ENCODE results near the gene KRTAP10-12. TPM values are rescaled to one million over a fixed set of nuclear protein-coding genes. Genes with fewer than 3 reads are reported as not detected.

KRTAP10-12 gene
- polyA plus RNA-seq, 3 donors: not detected

- H2AFZ ChIP-seq (ENCODE audit: insufficient read depth, low read depth, low read length, poor library complexity, severe bottlenecking): no peak overlapping the region
- no peaks in the 10 kb centered on the region for H3K36me3 ChIP-seq (replicated peaks in 1 of 2; ENCODE audit: control insufficient read depth in 1 of 2, insufficient read depth in 2 of 2, low read length in 2 of 2)
- H3K9ac ChIP-seq (ENCODE audit: insufficient read depth, low read length, poor library complexity, severe bottlenecking): no peak overlapping the region
- Mint-ChIP-seq H3K4me1 (no peaks in the 10 kb centered on the region), H3K36me3 (no peaks in the 10 kb centered on the region), H3K9me3 (peaks cover 22 to 51% (median 38%) of the 10 kb centered on the region in 7 donors), H3K27me3 (ENCODE audit: low read depth in 3 of 3) (peaks cover 0 to 7% (median 5%) of the 10 kb centered on the region in 3 donors), H3K4me3 (no peak overlapping the region), H3K27ac (no peak overlapping the region)
- TF ChIP-seq, protein P1, sequence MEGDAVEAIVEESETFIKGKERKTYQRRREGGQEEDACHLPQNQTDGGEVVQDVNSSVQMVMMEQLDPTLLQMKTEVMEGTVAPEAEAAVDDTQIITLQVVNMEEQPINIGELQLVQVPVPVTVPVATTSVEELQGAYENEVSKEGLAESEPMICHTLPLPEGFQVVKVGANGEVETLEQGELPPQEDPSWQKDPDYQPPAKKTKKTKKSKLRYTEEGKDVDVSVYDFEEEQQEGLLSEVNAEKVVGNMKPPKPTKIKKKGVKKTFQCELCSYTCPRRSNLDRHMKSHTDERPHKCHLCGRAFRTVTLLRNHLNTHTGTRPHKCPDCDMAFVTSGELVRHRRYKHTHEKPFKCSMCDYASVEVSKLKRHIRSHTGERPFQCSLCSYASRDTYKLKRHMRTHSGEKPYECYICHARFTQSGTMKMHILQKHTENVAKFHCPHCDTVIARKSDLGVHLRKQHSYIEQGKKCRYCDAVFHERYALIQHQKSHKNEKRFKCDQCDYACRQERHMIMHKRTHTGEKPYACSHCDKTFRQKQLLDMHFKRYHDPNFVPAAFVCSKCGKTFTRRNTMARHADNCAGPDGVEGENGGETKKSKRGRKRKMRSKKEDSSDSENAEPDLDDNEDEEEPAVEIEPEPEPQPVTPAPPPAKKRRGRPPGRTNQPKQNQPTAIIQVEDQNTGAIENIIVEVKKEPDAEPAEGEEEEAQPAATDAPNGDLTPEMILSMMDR (IDR thresholded peaks at IDR 0.05): no peak
- WGBS (ENCODE audit: insufficient coverage): 100% methylated on average over 1 of the region's 3 CpGs
- no peaks in the 10 kb centered on the region for H3K4me1 ChIP-seq (ENCODE audit: control insufficient read depth in 1 of 2, insufficient read depth in 2 of 2, low read length in 2 of 2)
- peaks cover 20 to 29% of the 10 kb centered on the region in 2 donors for H3K9me3 ChIP-seq (replicated peaks in 1 of 2; ENCODE audit: control insufficient read depth in 1 of 2, insufficient read depth in 1 of 2, low read length in 2 of 2)
- H3K4me2 ChIP-seq (replicated peaks; ENCODE audit: extremely low read depth, low read length, poor library complexity, severe bottlenecking): no peak overlapping the region
- H4K20me1 ChIP-seq (ENCODE audit: insufficient read depth, low read length): no peaks in the 10 kb centered on the region
- H3K4me3 ChIP-seq (replicated peaks in 1 of 3; ENCODE audit: low read depth in 2 of 3, low read length in 3 of 3): no peak overlapping the region
- DNase-seq: no peak
- no peaks in the 10 kb centered on the region for H3K79me2 ChIP-seq (ENCODE audit: insufficient read depth, low read length)
- intact Hi-C loops (cut with micrococcal nuclease): no loop called here
- H3K27me3 ChIP-seq (ENCODE audit: control insufficient read depth in 2 of 2, insufficient read depth in 2 of 2, low read length in 2 of 2): no peaks in the 10 kb centered on the region
- H3K27ac ChIP-seq (ENCODE audit: low read depth in 1 of 2, low read length in 2 of 2): no peak overlapping the region
Measured at GRCh38 chr21:44741921-44742320, 44.9 kb downstream of the KRTAP10-12 start.

GRCh38 chr21:44742418-44743153 lies 45.6 kb downstream of the KRTAP10-12 start:
- WGBS (ENCODE audit: insufficient coverage): no CpG with 5 or more reads among the region's 1 CpG

More at GRCh38 chr21:44742418-44743153, 45.6 kb downstream of the KRTAP10-12 start:
- Histone ChIP-seq H3K79me2 (ENCODE audit: insufficient read depth, low read length) (no peaks in the 10 kb centered on the region), H3K27me3 (ENCODE audit: control insufficient read depth in 2 of 2, insufficient read depth in 2 of 2, low read length in 2 of 2) (no peaks in the 10 kb centered on the region), H2AFZ (ENCODE audit: insufficient read depth, low read depth, low read length, poor library complexity, severe bottlenecking) (no peak overlapping the region), H3K36me3 (replicated peaks in 1 of 2; ENCODE audit: control insufficient read depth in 1 of 2, insufficient read depth in 2 of 2, low read length in 2 of 2) (no peaks in the 10 kb centered on the region), H3K4me3 (replicated peaks in 1 of 3; ENCODE audit: low read depth in 2 of 3, low read length in 3 of 3) (no peak overlapping the region), H3K9me3 (replicated peaks in 1 of 2; ENCODE audit: control insufficient read depth in 1 of 2, insufficient read depth in 1 of 2, low read length in 2 of 2) (peaks cover 15 to 23% of the 10 kb centered on the region in 2 donors), H3K27ac (ENCODE audit: low read depth in 1 of 2, low read length in 2 of 2) (no peak overlapping the region), H4K20me1 (ENCODE audit: insufficient read depth, low read length) (no peaks in the 10 kb centered on the region), H3K4me2 (replicated peaks; ENCODE audit: extremely low read depth, low read length, poor library complexity, severe bottlenecking) (no peak overlapping the region), H3K9ac (ENCODE audit: insufficient read depth, low read length, poor library complexity, severe bottlenecking) (no peak overlapping the region), H3K4me1 (ENCODE audit: control insufficient read depth in 1 of 2, insufficient read depth in 2 of 2, low read length in 2 of 2) (no peaks in the 10 kb centered on the region)
- intact Hi-C loops (cut with micrococcal nuclease): no loop called here
- H3K27ac Mint-ChIP-seq: no peak overlapping the region
- H3K27me3 Mint-ChIP-seq (ENCODE audit: low read depth in 3 of 3): peaks cover under 1 to 9% (median 5%) of the 10 kb centered on the region in 3 donors
- peaks cover 17 to 47% (median 32%) of the 10 kb centered on the region in 7 donors for H3K9me3 Mint-ChIP-seq
- H3K4me1 Mint-ChIP-seq: no peaks in the 10 kb centered on the region
- no peak for DNase-seq
- no peak overlapping the region for H3K4me3 Mint-ChIP-seq
- H3K36me3 Mint-ChIP-seq: no peaks in the 10 kb centered on the region
- TF ChIP-seq, protein P1 (IDR thresholded peaks at IDR 0.05): no peak

Small RNAs within 50 kb of the gene (small RNA-seq; reads per million reads assigned to genes)
- not detected for gene KRTAP12-6P (ENCODE audit: insufficient read length, low read depth)

Other genes starting within 250 kb of the KRTAP10-12 start
- gene LRRC3, start 241.7 kb upstream of the KRTAP10-12 start, polyA plus RNA-seq: under 1 TPM; 0.30 to 0.59 (median 0.41) TPM
- gene KRTAP10-1, start 157.0 kb upstream of the KRTAP10-12 start, polyA plus RNA-seq: not detected
- not detected for gene KRTAP10-2, start 145.7 kb upstream of the KRTAP10-12 start, polyA plus RNA-seq
- not detected for gene KRTAP10-3, start 138.4 kb upstream of the KRTAP10-12 start, polyA plus RNA-seq
- not detected for gene KRTAP10-4, start 123.4 kb upstream of the KRTAP10-12 start, polyA plus RNA-seq
- gene KRTAP10-5, start 116.6 kb upstream of the KRTAP10-12 start, polyA plus RNA-seq: not detected
- not detected for gene KRTAP10-6, start 104.7 kb upstream of the KRTAP10-12 start, polyA plus RNA-seq
- not detected for gene KRTAP10-7, start 96.6 kb upstream of the KRTAP10-12 start, polyA plus RNA-seq
- gene KRTAP10-8, start 85.1 kb upstream of the KRTAP10-12 start, polyA plus RNA-seq: not detected
- not detected for gene KRTAP10-9, start 70.1 kb upstream of the KRTAP10-12 start, polyA plus RNA-seq
- gene KRTAP10-10, start 59.8 kb upstream of the KRTAP10-12 start, polyA plus RNA-seq: not detected
- not detected for gene KRTAP10-11, start 50.8 kb upstream of the KRTAP10-12 start, polyA plus RNA-seq
- gene KRTAP12-4, start 42.5 kb upstream of the KRTAP10-12 start, polyA plus RNA-seq: not detected
- gene KRTAP12-3, start 39.2 kb upstream of the KRTAP10-12 start, polyA plus RNA-seq: not detected
- not detected for gene KRTAP12-2, start 30.2 kb upstream of the KRTAP10-12 start, polyA plus RNA-seq
- gene KRTAP12-1, start 15.0 kb upstream of the KRTAP10-12 start, polyA plus RNA-seq: not detected
- gene TSPEAR, start 14.4 kb downstream of the KRTAP10-12 start, polyA plus RNA-seq: not detected
- 100 to 1,000 TPM in 1 of 3 donors, 10 to 100 TPM in 2; 22.5 to 123 (median 31.0) TPM for gene UBE2G2, start 104.6 kb downstream of the KRTAP10-12 start, polyA plus RNA-seq
- 100 to 1,000 TPM in 2 of 3 donors, 10 to 100 TPM in 1; 70.9 to 112 (median 109) TPM for gene SUMO3, start 120.9 kb downstream of the KRTAP10-12 start, polyA plus RNA-seq
- gene PTTG1IP, start 176.5 kb downstream of the KRTAP10-12 start, polyA plus RNA-seq: 100 to 1,000 TPM; 118 to 238 (median 206) TPM
- gene ITGB2, start 223.7 kb downstream of the KRTAP10-12 start, polyA plus RNA-seq: 1,000 to 10,000 TPM; 1,470 to 1,628 (median 1,602) TPM
- 1 to 10 TPM; 7.5 to 9.0 (median 9.0) TPM for gene SLX9, start 242.9 kb downstream of the KRTAP10-12 start, polyA plus RNA-seq

Data from CD14-positive monocyte (primary cell).